Gastrocnemius medialis (tissue), 4 donors: ENCODE measurements around the gene CDPF1.

Experiments
- POLR2A ChIP-seq, 2 donors: fragments of 450-650 bp; IDR thresholded peaks; one replicate each; pipeline ENCODE4 v1.6.1; 2017; ENCODE audit warnings: antibody characterized with exemption in 2 of 2, mild to moderate bottlenecking in 2 of 2, moderate library complexity in 2 of 2
- TF ChIP-seq, protein P1 (sequence below), 5 experiments: fragments of 450-650 bp in 3 of 5; fragments of 200-600 bp in 2 of 5; sonication (generic) in 2 of 5; IDR thresholded peaks in 4 of 5; conservative IDR thresholded peaks in 1 of 5; 1 replicate in 4 of 5; 2 replicates in 1 of 5; pipeline ENCODE4 v1.5.1; 2016 to 2019; ENCODE audit warnings: antibody characterized with exemption in 5 of 5, mild to moderate bottlenecking in 3 of 5, moderate library complexity in 3 of 5

DNA sequence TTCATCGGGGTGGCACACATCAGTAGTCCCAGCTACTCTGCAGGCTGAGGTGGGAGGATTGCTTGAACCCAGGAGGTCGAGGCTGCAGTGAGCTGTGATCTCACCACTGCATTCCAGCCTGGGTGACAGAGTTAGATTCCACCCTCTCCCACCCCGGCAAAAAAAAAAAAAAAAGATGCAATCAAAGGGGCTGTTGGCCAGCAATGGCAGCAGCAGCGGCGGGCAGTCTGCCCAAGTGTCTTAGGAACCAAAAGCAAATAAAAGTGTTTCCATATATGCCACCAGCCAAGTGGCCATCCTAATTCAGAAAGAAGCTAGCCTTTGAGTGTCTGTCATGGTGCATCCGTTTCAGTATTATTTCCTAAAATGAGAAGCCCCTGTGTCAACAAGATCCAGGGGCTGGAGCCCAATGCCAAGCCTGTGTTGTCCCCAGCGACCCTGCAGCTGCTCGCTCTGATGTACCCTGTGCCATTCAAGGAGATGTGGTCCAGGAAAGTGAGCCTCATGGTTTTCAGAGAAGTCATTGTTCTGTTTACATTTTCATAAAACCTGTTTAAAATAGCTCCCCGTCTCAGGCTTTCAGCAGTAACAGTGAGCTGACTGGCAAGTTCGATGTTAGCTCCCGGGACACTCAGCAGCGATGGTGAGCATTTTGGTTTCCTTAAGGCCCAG, 12.5 kb downstream of the CDPF1 start:
- TF ChIP-seq, protein P1, sequence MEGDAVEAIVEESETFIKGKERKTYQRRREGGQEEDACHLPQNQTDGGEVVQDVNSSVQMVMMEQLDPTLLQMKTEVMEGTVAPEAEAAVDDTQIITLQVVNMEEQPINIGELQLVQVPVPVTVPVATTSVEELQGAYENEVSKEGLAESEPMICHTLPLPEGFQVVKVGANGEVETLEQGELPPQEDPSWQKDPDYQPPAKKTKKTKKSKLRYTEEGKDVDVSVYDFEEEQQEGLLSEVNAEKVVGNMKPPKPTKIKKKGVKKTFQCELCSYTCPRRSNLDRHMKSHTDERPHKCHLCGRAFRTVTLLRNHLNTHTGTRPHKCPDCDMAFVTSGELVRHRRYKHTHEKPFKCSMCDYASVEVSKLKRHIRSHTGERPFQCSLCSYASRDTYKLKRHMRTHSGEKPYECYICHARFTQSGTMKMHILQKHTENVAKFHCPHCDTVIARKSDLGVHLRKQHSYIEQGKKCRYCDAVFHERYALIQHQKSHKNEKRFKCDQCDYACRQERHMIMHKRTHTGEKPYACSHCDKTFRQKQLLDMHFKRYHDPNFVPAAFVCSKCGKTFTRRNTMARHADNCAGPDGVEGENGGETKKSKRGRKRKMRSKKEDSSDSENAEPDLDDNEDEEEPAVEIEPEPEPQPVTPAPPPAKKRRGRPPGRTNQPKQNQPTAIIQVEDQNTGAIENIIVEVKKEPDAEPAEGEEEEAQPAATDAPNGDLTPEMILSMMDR (IDR thresholded peaks at IDR 0.05 in 4 of 5, conservative IDR thresholded peaks at IDR 0.05 in 1 of 5): no peak
- TF ChIP-seq POLR2A (IDR thresholded peaks at IDR 0.05): no peak
